ENCODE measurements around the gene FRMPD2. TPM values are rescaled to one million over a fixed set of nuclear protein-coding genes. Genes with fewer than 3 reads are reported as not detected.

The FRMPD2 gene
- total RNA-seq, 4 donors from 2014 or later, result 0.80 TPM; not detected in 3

DNA sequence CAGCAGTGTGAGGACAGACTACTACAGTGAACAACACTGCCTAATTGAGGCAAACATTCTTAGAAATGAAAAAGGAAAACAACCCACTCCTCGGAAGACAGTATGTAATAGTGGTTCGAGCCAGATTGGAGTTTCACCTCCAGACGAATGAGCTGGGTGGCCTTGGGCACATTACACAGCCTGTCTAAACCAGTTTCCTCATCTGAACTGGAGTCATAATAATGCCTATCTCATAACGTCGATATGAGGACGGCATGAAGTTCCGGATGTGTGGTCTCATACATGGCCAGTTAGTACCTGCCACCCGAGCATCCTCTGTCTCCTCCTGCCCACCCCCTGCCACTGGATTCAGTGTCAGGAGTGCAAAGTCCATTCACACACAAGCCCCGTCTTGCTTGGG is 15.8 kb upstream of the FRMPD2 start:
- intact Hi-C loops (cut with DNase I; ENCODE audit: low total_unique reads) (no loop called here), in situ Hi-C loops (cut with MboI; ENCODE audit: low pct_ligation_motif_present in 1 of 4, low pct_unique_long_range_greater_than_20kb in 1 of 4, low sequenced_read_pairs in 3 of 4) (no loop called here)
- Histone ChIP-seq H3K9me3 (no peaks in the 10 kb centered on the region), H3K27me3 (no peaks in the 10 kb centered on the region), H3K27ac (no peak overlapping the region), H3K4me1 (peaks cover 0 to 7% (median 2%) of the 10 kb centered on the region in 4 donors), H3K4me3 (no peak overlapping the region), H3K36me3 (no peaks in the 10 kb centered on the region)
- no peak for TF ChIP-seq EP300 (IDR thresholded peaks at IDR 0.05; ENCODE audit: low read depth)
- TF ChIP-seq, protein P1, sequence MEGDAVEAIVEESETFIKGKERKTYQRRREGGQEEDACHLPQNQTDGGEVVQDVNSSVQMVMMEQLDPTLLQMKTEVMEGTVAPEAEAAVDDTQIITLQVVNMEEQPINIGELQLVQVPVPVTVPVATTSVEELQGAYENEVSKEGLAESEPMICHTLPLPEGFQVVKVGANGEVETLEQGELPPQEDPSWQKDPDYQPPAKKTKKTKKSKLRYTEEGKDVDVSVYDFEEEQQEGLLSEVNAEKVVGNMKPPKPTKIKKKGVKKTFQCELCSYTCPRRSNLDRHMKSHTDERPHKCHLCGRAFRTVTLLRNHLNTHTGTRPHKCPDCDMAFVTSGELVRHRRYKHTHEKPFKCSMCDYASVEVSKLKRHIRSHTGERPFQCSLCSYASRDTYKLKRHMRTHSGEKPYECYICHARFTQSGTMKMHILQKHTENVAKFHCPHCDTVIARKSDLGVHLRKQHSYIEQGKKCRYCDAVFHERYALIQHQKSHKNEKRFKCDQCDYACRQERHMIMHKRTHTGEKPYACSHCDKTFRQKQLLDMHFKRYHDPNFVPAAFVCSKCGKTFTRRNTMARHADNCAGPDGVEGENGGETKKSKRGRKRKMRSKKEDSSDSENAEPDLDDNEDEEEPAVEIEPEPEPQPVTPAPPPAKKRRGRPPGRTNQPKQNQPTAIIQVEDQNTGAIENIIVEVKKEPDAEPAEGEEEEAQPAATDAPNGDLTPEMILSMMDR (IDR thresholded peaks at IDR 0.05), result no peak
- WGBS, 2 donors (ENCODE audit: low coverage in 1 of 2), result 93 to 100% methylated on average over 1 to 9 of the region's 9 CpGs
- no peak for DNase-seq

DNA sequence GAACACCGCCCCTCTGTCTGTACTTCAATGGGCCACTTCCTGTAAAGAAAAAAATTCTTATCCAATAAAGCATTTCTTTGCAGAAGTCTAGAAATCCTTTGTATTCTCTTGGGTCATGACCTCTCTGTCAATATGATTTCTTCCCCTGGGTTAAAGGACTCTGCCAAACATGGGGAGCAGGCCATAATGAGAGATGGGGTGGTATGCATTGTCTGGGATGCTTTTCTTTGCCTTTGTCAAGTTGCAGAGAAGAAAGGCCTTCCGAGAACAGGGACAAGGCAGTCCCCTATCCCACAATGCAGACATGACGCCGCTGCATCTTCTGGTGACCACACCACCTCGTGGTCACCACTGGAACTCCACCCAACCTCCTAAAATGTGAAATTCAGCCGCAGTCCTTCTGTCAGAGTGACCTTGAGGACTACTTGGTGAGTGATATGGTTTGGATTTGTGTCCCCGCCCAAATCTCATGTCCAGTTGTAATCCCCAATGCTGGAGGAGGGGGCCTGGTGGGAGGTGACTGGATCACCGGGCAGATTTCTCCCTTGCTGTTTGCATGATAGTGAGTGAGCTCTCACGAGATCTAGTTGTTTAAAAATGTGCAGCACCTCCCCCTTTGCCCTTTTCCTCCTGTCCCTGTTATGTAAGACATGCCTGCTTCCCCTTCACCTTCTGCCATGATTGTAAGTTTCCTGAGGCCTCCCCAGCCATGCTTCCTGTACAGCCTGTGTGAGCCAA is 15.2 kb upstream of the FRMPD2 start:
- no peak overlapping the region for H3K27ac ChIP-seq
- H3K27me3 ChIP-seq, result no peaks in the 10 kb centered on the region
- peak; percentile 52 for DNase-seq
- TF ChIP-seq POLR2A (IDR thresholded peaks at IDR 0.05) (no peak), EP300 (IDR thresholded peaks at IDR 0.05; ENCODE audit: low read depth) (no peak), POLR2AphosphoS5 (IDR thresholded peaks at IDR 0.05) (no peak)
- TF ChIP-seq, protein P1 (IDR thresholded peaks at IDR 0.05), result peak; percentile 74 to 88 (median 78)
- H3K4me1 ChIP-seq, result peaks cover 0 to 7% (median 2%) of the 10 kb centered on the region in 4 donors
- H3K36me3 ChIP-seq, result no peaks in the 10 kb centered on the region
- in situ Hi-C loops (cut with MboI; ENCODE audit: low pct_ligation_motif_present in 1 of 4, low pct_unique_long_range_greater_than_20kb in 1 of 4, low sequenced_read_pairs in 3 of 4) (no loop called here), intact Hi-C loops (cut with DNase I; ENCODE audit: low total_unique reads) (no loop called here)
- no peaks in the 10 kb centered on the region for H3K9me3 ChIP-seq
- WGBS, 2 donors (ENCODE audit: low coverage in 1 of 2), result 24 to 44% methylated on average over 2 to 9 of the region's 9 CpGs
- H3K4me3 ChIP-seq, result no peak overlapping the region

DNA sequence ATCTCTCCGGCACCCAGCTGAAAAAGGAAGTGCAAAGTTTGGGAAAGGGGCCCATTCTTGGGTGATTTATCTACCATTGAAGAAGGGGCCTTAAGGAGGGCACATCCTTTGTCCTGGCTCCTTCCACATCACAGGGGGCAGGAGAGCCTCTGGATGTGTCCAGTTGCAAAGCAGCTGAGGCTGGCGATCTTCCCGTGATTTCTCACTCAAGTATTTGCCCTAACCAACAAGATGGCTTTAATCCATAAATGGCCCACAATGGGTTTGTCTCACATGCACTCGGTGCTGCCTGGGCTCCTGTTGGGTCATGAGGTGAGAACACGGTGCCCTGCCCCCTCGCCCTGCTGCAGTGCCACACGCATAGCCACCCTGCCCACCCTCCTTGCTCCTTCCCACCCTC is 14.2 kb upstream of the FRMPD2 start:
- no peak overlapping the region for H3K27ac ChIP-seq
- H3K27me3 ChIP-seq, result no peaks in the 10 kb centered on the region
- H3K4me3 ChIP-seq, result no peak overlapping the region
- intact Hi-C loops (cut with DNase I; ENCODE audit: low total_unique reads), result no loop called here
- no peaks in the 10 kb centered on the region for H3K36me3 ChIP-seq
- H3K4me1 ChIP-seq, result peaks cover 0 to 7% (median 2%) of the 10 kb centered on the region in 4 donors
- TF ChIP-seq EP300 (IDR thresholded peaks at IDR 0.05; ENCODE audit: low read depth), result no peak
- TF ChIP-seq POLR2AphosphoS5 (IDR thresholded peaks at IDR 0.05), result no peak
- TF ChIP-seq, protein P1 (IDR thresholded peaks at IDR 0.05), result no peak
- TF ChIP-seq POLR2A (IDR thresholded peaks at IDR 0.05), result no peak
- DNase-seq, result no peak
- in situ Hi-C loops (cut with MboI; ENCODE audit: low pct_ligation_motif_present in 1 of 4, low pct_unique_long_range_greater_than_20kb in 1 of 4, low sequenced_read_pairs in 3 of 4), result no loop called here
- WGBS, 2 donors (ENCODE audit: low coverage in 1 of 2), result 87 to 91% methylated on average over 4 to 7 of the region's 7 CpGs
- H3K9me3 ChIP-seq, result no peaks in the 10 kb centered on the region

DNA sequence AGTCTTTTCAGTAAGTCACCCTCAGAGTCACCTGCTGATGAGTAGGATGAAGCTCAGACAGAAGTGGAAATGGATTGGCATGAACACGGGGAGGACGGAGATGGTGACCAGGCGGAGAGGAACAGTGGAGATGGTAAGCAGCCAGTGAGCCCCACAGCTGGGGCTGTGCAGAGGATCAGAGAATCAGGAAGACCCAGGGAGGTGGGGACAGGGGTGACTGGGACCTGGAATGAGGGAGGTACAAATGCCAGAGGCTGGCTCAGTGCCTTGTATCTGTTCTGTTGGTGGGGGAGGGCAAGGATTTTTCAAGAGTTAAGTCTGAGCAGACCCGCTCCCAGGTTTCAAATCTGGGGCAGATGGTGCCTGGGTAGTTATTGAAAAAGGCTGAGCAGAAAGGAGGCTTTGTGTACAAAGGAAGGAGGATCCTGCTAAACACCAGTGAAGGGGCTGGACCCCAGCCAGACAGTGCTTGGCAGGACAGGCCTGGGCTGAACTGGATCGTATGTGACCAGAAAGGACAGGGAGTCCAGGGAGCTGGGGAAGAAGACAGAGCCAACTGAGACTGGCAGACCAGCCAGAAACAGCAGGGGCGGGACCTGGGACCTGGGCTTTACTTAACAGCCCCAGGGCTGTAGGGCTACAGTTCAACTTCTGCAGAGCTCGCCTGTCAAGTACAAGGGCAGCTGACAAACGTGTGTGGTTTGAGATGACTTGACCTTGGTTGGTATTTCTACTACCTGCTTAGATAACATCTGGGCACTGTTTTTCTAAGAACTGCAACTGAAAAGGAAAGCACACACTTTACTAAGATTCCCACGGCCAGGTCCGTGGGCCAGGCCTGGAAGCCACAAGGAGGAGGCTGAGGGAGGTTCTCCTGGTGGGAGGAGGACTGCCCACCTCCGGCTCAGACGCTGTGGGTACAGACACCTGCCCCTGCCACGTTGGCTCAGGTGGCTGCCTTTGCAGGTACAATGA is 13.2 kb upstream of the FRMPD2 start:
- Histone ChIP-seq H3K4me1 (peaks cover 0 to 7% (median 2%) of the 10 kb centered on the region in 4 donors), H3K27me3 (no peaks in the 10 kb centered on the region), H3K9me3 (no peaks in the 10 kb centered on the region), H3K27ac (no peak overlapping the region), H3K36me3 (no peaks in the 10 kb centered on the region), H3K4me3 (no peak overlapping the region)
- in situ Hi-C loops (cut with MboI; ENCODE audit: low pct_ligation_motif_present in 1 of 4, low pct_unique_long_range_greater_than_20kb in 1 of 4, low sequenced_read_pairs in 3 of 4) (no loop called here), intact Hi-C loops (cut with DNase I; ENCODE audit: low total_unique reads) (no loop called here)
- TF ChIP-seq, protein P1 (IDR thresholded peaks at IDR 0.05), result no peak
- TF ChIP-seq POLR2AphosphoS5 (IDR thresholded peaks at IDR 0.05), result no peak
- TF ChIP-seq POLR2A (IDR thresholded peaks at IDR 0.05), result no peak
- no peak for TF ChIP-seq EP300 (IDR thresholded peaks at IDR 0.05; ENCODE audit: low read depth)
- no peak for DNase-seq
- WGBS, 2 donors (ENCODE audit: low coverage in 1 of 2), result 58 to 89% methylated on average over 3 to 13 of the region's 13 CpGs

All from transverse colon (tissue), 4 donors.